Spleen (tissue), 7 donors: ENCODE results near the gene VPS9D1.

Experiments
- POLR2A ChIP-seq, 3 donors: fragments of 450-650 bp; IDR thresholded peaks; one replicate each; pipeline ENCODE4 v1.5.1; 2017; ENCODE audit warnings: antibody characterized with exemption in 3 of 3, mild to moderate bottlenecking in 1 of 3
- TF ChIP-seq, protein P1 (sequence below), 11 experiments: fragments of 200-600 bp in 7 of 11; fragments of 450-650 bp in 4 of 11; sonication (generic) in 4 of 11; IDR thresholded peaks in 8 of 11; conservative IDR thresholded peaks in 3 of 11; 1 replicate in 7 of 11; 2 replicates in 4 of 11; pipeline versions ENCODE4 v1.4.0 to v1.8.0; 2016 to 2021; ENCODE audit warnings: antibody characterized with exemption in 11 of 11, inconsistent platforms in 4 of 11, mild to moderate bottlenecking in 1 of 11
- donor health status: DM: no; HTN: no; CAD: no; lungs with moderate emphysema.
- donor health status: DM: no; HTN: no; CAD: no.
- donor health status: DM: no; HTN: no; CAD: no.

DNA sequence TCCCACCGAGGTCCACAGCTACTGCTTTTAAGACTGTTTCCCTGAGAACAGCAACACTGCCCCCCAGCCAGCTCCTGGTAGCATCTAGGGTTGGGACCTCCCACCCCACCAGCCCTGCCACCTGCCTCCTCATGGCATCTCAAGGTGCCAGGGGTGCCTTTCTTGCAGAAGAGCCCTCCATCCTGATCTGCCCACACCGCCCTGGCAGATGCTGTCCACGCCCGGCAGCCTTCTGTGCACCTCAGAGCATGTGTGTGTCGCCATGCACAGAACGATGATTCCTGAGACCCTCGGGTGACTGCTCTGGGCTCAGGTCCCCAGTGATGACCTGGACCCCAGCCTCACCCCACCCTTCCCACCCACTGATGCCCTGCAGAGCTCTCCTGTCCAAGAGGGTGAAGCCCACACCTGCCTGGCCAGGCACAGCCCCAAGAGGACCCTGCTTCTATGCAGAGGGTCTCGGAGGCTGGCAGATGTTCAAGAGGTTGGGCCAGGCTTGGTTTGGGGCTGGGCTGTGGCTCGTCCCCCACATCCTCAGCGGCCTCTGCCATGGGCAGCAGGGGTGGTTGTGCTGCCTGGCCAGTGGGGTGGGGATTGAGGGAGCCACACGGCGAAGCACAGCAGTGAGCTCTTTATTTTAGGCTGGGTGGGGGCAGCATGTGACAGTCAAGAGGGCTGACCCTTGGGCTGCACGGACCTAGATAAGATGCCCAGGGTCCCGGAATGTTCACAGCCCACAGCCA is 14.0 kb downstream of the VPS9D1 start:
- TF ChIP-seq, protein P1, sequence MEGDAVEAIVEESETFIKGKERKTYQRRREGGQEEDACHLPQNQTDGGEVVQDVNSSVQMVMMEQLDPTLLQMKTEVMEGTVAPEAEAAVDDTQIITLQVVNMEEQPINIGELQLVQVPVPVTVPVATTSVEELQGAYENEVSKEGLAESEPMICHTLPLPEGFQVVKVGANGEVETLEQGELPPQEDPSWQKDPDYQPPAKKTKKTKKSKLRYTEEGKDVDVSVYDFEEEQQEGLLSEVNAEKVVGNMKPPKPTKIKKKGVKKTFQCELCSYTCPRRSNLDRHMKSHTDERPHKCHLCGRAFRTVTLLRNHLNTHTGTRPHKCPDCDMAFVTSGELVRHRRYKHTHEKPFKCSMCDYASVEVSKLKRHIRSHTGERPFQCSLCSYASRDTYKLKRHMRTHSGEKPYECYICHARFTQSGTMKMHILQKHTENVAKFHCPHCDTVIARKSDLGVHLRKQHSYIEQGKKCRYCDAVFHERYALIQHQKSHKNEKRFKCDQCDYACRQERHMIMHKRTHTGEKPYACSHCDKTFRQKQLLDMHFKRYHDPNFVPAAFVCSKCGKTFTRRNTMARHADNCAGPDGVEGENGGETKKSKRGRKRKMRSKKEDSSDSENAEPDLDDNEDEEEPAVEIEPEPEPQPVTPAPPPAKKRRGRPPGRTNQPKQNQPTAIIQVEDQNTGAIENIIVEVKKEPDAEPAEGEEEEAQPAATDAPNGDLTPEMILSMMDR (IDR thresholded peaks at IDR 0.05 in 8 of 11, conservative IDR thresholded peaks at IDR 0.05 in 3 of 11) = no peak
- TF ChIP-seq POLR2A (IDR thresholded peaks at IDR 0.05) = no peak
